ENCODE measurements around the gene FOXN3.

GRCh38 chr14:89123215-89123614 lies 293.8 kb downstream of the FOXN3 start:
- TF ChIP-seq CREB1 (IDR thresholded peaks at IDR 0.05; ENCODE audit: low read depth) (no peak), TCF7 (IDR thresholded peaks at IDR 0.05; ENCODE audit: borderline replicate concordance) (no peak), POLR2AphosphoS5 (IDR thresholded peaks at IDR 0.05; ENCODE audit: low read length) (no peak), ASH2L (IDR thresholded peaks at IDR 0.05; ENCODE audit: borderline replicate concordance, low read depth) (no peak), CEBPB (IDR thresholded peaks at IDR 0.05; ENCODE audit: borderline replicate concordance in 1 of 2, low read depth in 2 of 2, low read length in 2 of 2) (no peak), ZNF274 (IDR thresholded peaks at IDR 0.05; ENCODE audit: insufficient read depth, insufficient read length) (no peak), EZH2 (IDR thresholded peaks at IDR 0.05; ENCODE audit: borderline replicate concordance, control insufficient read depth, low read depth, low read length) (no peak), POLR2A (IDR thresholded peaks at IDR 0.05; ENCODE audit: low read depth, low read length) (no peak), MYC (IDR thresholded peaks at IDR 0.05; ENCODE audit: insufficient read depth, insufficient read length, insufficient replicate concordance, low read length, severe bottlenecking) (no peak), CTCF (IDR thresholded peaks at IDR 0.05 in 2 of 3, conservative IDR thresholded peaks at IDR 0.05 in 1 of 3; ENCODE audit: control insufficient read depth in 2 of 3, extremely low read depth in 1 of 3, insufficient read depth in 1 of 3, low read depth in 3 of 3, low read length in 3 of 3) (no peak)
